HTR-8/SVneo (cell line): ENCODE results near the gene IRF9.

Source experiments
- DNase-seq: peaks from one replicate; pipeline ENCODE4 v3.0.0; 2011; ENCODE audit warnings: low spot score, mixed read lengths; ENCODE audit not compliant: insufficient read length
- FAIRE-seq: peaks from 2 replicates; lab custom pipeline; 2011; peaks lifted over from hg19 to GRCh38; lab: Jason Lieb, UNC

The IRF9 gene

GRCh38 chr14:24146453-24146977 lies 14.6 kb upstream of the IRF9 start, which contains the start of gene PSME2:
PSME2 (minus strand) TSS chr14:24146610; CDS start chr14:24146581, 29 bp downstream.
- peak; percentile 93 for DNase-seq
- no peak for FAIRE-seq

- peak; percentile 82 for DNase-seq
- FAIRE-seq, result peak; percentile 26
These were observed 13.9 kb upstream of the IRF9 start, which contains the start of gene RNF31 for GRCh38 chr14:24146978-24147760. RNF31 (plus strand) TSS chr14:24147498; CDS start chr14:24147699, 201 bp downstream.

GRCh38 chr14:24147761-24148428 lies 13.2 kb upstream of the IRF9 start:
- no peak for DNase-seq
- FAIRE-seq, result no peak

- no peak for DNase-seq
- no peak for FAIRE-seq
These were observed 11.6 kb upstream of the IRF9 start for GRCh38 chr14:24149302-24149969.

GRCh38 chr14:24150061-24150460 lies 11.0 kb upstream of the IRF9 start:
- FAIRE-seq, result no peak

GRCh38 chr14:24150567-24150966 lies 10.5 kb upstream of the IRF9 start:
- DNase-seq (no peak), FAIRE-seq (no peak)

More at GRCh38 chr14:24150061-24150460, 11.0 kb upstream of the IRF9 start:
- DNase-seq, result no peak

GRCh38 chr14:24150993-24151392 lies 10.1 kb upstream of the IRF9 start:
- no peak for DNase-seq
- FAIRE-seq, result no peak

- no peak for FAIRE-seq
- DNase-seq, result no peak
These were observed 9.5 kb upstream of the IRF9 start for GRCh38 chr14:24151404-24152080.

- DNase-seq (no peak), FAIRE-seq (no peak)
These were observed 6.0 kb upstream of the IRF9 start for GRCh38 chr14:24155100-24155499.

- DNase-seq, result no peak
- no peak for FAIRE-seq
These were observed 4.2 kb upstream of the IRF9 start for GRCh38 chr14:24156840-24157239.

GRCh38 chr14:24157331-24157730 lies 3.7 kb upstream of the IRF9 start:
- no peak for DNase-seq
- FAIRE-seq, result no peak

GRCh38 chr14:24159777-24160498 lies 1.1 kb upstream of the IRF9 start:
- FAIRE-seq (no peak), DNase-seq (no peak)

GRCh38 chr14:24160499-24160849 lies 591 bp upstream of the IRF9 start:
- no peak for DNase-seq
- no peak for FAIRE-seq

- no peak for DNase-seq
- FAIRE-seq, result no peak
These were observed 1.0 kb downstream of the IRF9 start for GRCh38 chr14:24162093-24162492.

- no peak for FAIRE-seq
- no peak for DNase-seq
These were observed 3.5 kb downstream of the IRF9 start for GRCh38 chr14:24164518-24164991.

- DNase-seq, result no peak
These were observed 4.7 kb downstream of the IRF9 start for GRCh38 chr14:24165785-24166184.

GRCh38 chr14:24167469-24168114 lies 6.5 kb downstream of the IRF9 start:
- FAIRE-seq (no peak), DNase-seq (no peak)

More at GRCh38 chr14:24165785-24166184, 4.7 kb downstream of the IRF9 start:
- FAIRE-seq, result no peak

GRCh38 chr14:24171422-24172260 lies 10.6 kb downstream of the IRF9 start, which contains the start of gene REC8:
REC8 (plus strand) TSS chr14:24172080; CDS start chr14:24172553, 473 bp downstream.
- DNase-seq (no peak), FAIRE-seq (no peak)
